Measurements from ENCODE around the gene PCGF3. TPM values are rescaled to one million over a fixed set of nuclear protein-coding genes. Genes with fewer than 3 reads are reported as not detected.

PCGF3 gene
- total RNA-seq, 1 experiment from 2014 or later = 66.3 TPM

- Histone ChIP-seq H3K9ac (ENCODE audit: low read length) (no peak overlapping the region), H2AFZ (ENCODE audit: low read depth, low read length, poor library complexity, severe bottlenecking) (no peak overlapping the region), H4K20me1 (ENCODE audit: insufficient read depth) (no peaks in the 10 kb centered on the region), H3K27ac (ENCODE audit: low read depth, low read length) (no peak overlapping the region), H3K27me3 (ENCODE audit: insufficient read depth, low read length) (no peaks in the 10 kb centered on the region), H3K9me2 (ENCODE audit: insufficient read depth) (no peaks in the 10 kb centered on the region), H3K79me2 (ENCODE audit: insufficient read depth, low read length) (peaks cover 11% of the 10 kb centered on the region; the same call in 1 of the 2 replicates), H3K4me3 (replicated peaks in 1 of 2; ENCODE audit: low read depth in 1 of 2, low read length in 2 of 2) (no peak overlapping the region), H3K4me2 (ENCODE audit: low read length) (no peak overlapping the region), H3K36me3 (ENCODE audit: control insufficient read depth in 1 of 2, insufficient read depth in 2 of 2, low read length in 2 of 2) (peaks cover 6 to 7% of the 10 kb centered on the region in 2 experiments; a peak in 1 of 4 replicates), H3K4me1 (ENCODE audit: control insufficient read depth in 1 of 2, insufficient read depth in 2 of 2, low read length in 2 of 2) (0 out of 4 replicates have a peak, but pooled peaks cover 0 to 1% of the 10 kb centered on the region in 2 experiments), H3K9me3 (ENCODE audit: control insufficient read depth in 1 of 2, insufficient read depth in 1 of 2, low read depth in 1 of 2, low read length in 2 of 2) (no peaks in the 10 kb centered on the region)
- intact Hi-C loops (cut with micrococcal nuclease) = no loop called here
- RAD21 ChIA-PET (ENCODE audit: low non-redundant PET in 1 of 2, low total read pairs in 2 of 2, uncharacterized antibody in 2 of 2, unreplicated experiment in 2 of 2) = no interaction called here
- CTCF ChIA-PET = no interaction called here
- no peak for TF ChIP-seq JUND (IDR thresholded peaks at IDR 0.05)
- TF ChIP-seq ZBTB33 (IDR thresholded peaks at IDR 0.05; ENCODE audit: extremely low read depth, insufficient replicate concordance, low read length) = no peak
- no peak for TF ChIP-seq SRF (IDR thresholded peaks at IDR 0.05; ENCODE audit: low read depth)
- no peak for TF ChIP-seq REST (IDR thresholded peaks at IDR 0.05; ENCODE audit: low read depth)
- no peak for TF ChIP-seq SIN3A (IDR thresholded peaks at IDR 0.05; ENCODE audit: low read depth)
- TF ChIP-seq CTCF (IDR thresholded peaks at IDR 0.05 in 2 of 3, conservative IDR thresholded peaks at IDR 0.05 in 1 of 3; ENCODE audit: borderline replicate concordance in 1 of 3, insufficient read depth in 1 of 3, low read depth in 2 of 3, low read length in 2 of 3) = no peak
- TF ChIP-seq ATF3 (IDR thresholded peaks at IDR 0.05) = no peak
- TF ChIP-seq MAX (IDR thresholded peaks at IDR 0.05) = no peak
- no peak for TF ChIP-seq SP1 (IDR thresholded peaks at IDR 0.05; ENCODE audit: low read depth)
- TF ChIP-seq CBX3 (IDR thresholded peaks at IDR 0.05; ENCODE audit: low read depth) = no peak
- no peak for TF ChIP-seq ZNF274 (IDR thresholded peaks at IDR 0.05; ENCODE audit: low read depth, low read length)
- no peak for TF ChIP-seq ELF1 (IDR thresholded peaks at IDR 0.05; ENCODE audit: borderline replicate concordance, low read depth)
- TF ChIP-seq POLR2A (IDR thresholded peaks at IDR 0.05; ENCODE audit: borderline replicate concordance, extremely low read depth, insufficient read depth, insufficient read length) = no peak
- no peak for TF ChIP-seq CEBPB (IDR thresholded peaks at IDR 0.05; ENCODE audit: low read depth)
- TF ChIP-seq RAD21 (IDR thresholded peaks at IDR 0.05; ENCODE audit: low read depth) = no peak
- TF ChIP-seq FOSL1 (IDR thresholded peaks at IDR 0.05; ENCODE audit: low read depth) = no peak
- no peak for TF ChIP-seq EGR1 (IDR thresholded peaks at IDR 0.05; ENCODE audit: low read depth)
- no peak for TF ChIP-seq YY1 (IDR thresholded peaks at IDR 0.05; ENCODE audit: extremely low read depth, insufficient replicate concordance, low read depth, low read length)
- TF ChIP-seq EZH2phosphoT487 (IDR thresholded peaks at IDR 0.05; ENCODE audit: borderline replicate concordance) = no peak
- no peak for ATAC-seq
- BruUV-seq (replicated peaks) = no TSS peak
- no peak for DNase-seq (ENCODE audit: low read depth, low spot score)
- POLR2A ChIA-PET = no interaction called here
Measured at GRCh38 chr4:744212-744841, 38.7 kb downstream of the PCGF3 start.
